ENCODE data around the gene SLC16A10. TPM values are rescaled to one million over a fixed set of nuclear protein-coding genes. Genes with fewer than 3 reads are reported as not detected.

SLC16A10 gene
- total and polyA plus RNA-seq, 2 of the 13 experiments (the other 11 are each of a cell fraction or from before 2014, with no cell fraction given): 8.2 to 20.1 TPM

DNA sequence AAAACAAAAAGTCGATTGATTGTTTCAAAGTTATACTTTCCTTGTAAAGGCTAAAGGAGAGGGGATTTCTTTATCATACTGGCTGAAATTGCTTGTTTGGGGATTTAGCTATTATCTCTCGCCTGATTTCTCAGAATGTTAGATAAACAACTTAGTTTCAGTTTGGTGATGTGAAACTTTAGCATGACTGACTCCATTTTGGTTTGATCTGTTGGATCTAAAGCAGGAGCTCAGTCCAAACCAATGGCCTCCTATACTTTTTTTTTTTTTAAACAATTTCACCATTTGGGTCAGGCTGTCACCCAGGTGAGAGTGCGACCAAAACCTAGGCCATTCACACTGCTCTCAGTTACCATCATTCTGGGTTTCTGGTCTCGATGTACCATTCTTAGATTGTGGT is 45.4 kb upstream of the SLC16A10 start:
- BruUV-seq (replicated peaks): no TSS peak
- Histone ChIP-seq H3K27ac (ENCODE audit: extremely low read length, insufficient read depth, low read length) (no peak overlapping the region), H4K20me1 (ENCODE audit: insufficient read depth, low read length) (no peaks in the 10 kb centered on the region), H3K4me1 (ENCODE audit: insufficient read depth, low read length) (peaks cover 3% of the 10 kb centered on the region; the same call in 1 of the 2 replicates), H3K9ac (ENCODE audit: insufficient read depth, low read depth, low read length) (no peak overlapping the region), H3K27me3 (ENCODE audit: control insufficient read depth in 1 of 2, insufficient read depth in 2 of 2, low read length in 2 of 2) (no peaks in the 10 kb centered on the region), H3K36me3 (replicated peaks in 1 of 2; ENCODE audit: control insufficient read depth in 1 of 2, insufficient read depth in 2 of 2, low read length in 2 of 2) (no peaks in the 10 kb centered on the region), H3K4me2 (ENCODE audit: low read depth, low read length) (no peak overlapping the region), H3K9me3 (ENCODE audit: low read length) (no peaks in the 10 kb centered on the region), H3K79me2 (ENCODE audit: insufficient read depth, low read length) (no peaks in the 10 kb centered on the region), H3K4me3 (replicated peaks in 1 of 3; ENCODE audit: insufficient read depth in 1 of 3, low read depth in 2 of 3, low read length in 3 of 3) (no peak overlapping the region), H2AFZ (ENCODE audit: low read length) (no peak overlapping the region)
- in situ Hi-C loops (cut with HindIII; ENCODE audit: extremely low pct_ligation_motif_present, low pct_unique_long_range_greater_than_20kb) (no loop called here), intact Hi-C loops (cut with micrococcal nuclease; ENCODE audit: unreplicated experiment) (no loop called here)
- ChIA-PET CTCF (ENCODE audit: low intra/inter-chr PET ratio, low total read pairs) (no interaction called here), POLR2A (no interaction called here)
- WGBS (ENCODE audit: low lambda C conversion rate): 59% methylated on average over 4 of the region's 4 CpGs
- FAIRE-seq (no peak), DNase-seq (ENCODE audit: low spot score) (no peak), ATAC-seq (no peak)
- TF ChIP-seq, protein P1, sequence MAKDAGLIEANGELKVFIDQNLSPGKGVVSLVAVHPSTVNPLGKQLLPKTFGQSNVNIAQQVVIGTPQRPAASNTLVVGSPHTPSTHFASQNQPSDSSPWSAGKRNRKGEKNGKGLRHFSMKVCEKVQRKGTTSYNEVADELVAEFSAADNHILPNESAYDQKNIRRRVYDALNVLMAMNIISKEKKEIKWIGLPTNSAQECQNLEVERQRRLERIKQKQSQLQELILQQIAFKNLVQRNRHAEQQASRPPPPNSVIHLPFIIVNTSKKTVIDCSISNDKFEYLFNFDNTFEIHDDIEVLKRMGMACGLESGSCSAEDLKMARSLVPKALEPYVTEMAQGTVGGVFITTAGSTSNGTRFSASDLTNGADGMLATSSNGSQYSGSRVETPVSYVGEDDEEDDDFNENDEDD (CRISPR knock-in tag; IDR thresholded peaks at IDR 0.05; ENCODE audit: borderline replicate concordance): no peak
- TF ChIP-seq ZFP36 (IDR thresholded peaks at IDR 0.05; ENCODE audit: borderline replicate concordance, low read depth, low read length, partially characterized antibody) (no peak), LBX2 (CRISPR knock-in tag; IDR thresholded peaks at IDR 0.05; ENCODE audit: borderline replicate concordance) (no peak), SRF (IDR thresholded peaks at IDR 0.05; ENCODE audit: low read depth, low read length) (no peak), ZBTB1 (CRISPR knock-in tag; IDR thresholded peaks at IDR 0.05; ENCODE audit: borderline replicate concordance) (no peak), MXI1 (IDR thresholded peaks at IDR 0.05; ENCODE audit: borderline replicate concordance, low read depth, low read length) (no peak), ZNF30 (CRISPR knock-in tag; IDR thresholded peaks at IDR 0.05) (no peak), SETDB1 (CRISPR knock-in tag; IDR thresholded peaks at IDR 0.05; ENCODE audit: borderline replicate concordance) (no peak)
